ENCODE results near the gene PCDHA8. TPM values are rescaled to one million over a fixed set of nuclear protein-coding genes. Genes with fewer than 3 reads are reported as not detected.

Gene PCDHA8
- total RNA-seq, 6 donors from 2014 or later: 0.23 to 2.1 (median 0.55) TPM

- Histone ChIP-seq H3K4me3 (peak within 1 kb of the TSS in 3 of 4 donors; percentile 33 to 35 (median 34)), H3K9me3 (peaks cover 0 to 31% (median 25%) of the 10 kb centered on the region in 4 donors), H3K27ac (peak within 1 kb of the TSS in 1 of 4 donors; percentile 56), H3K36me3 (no peaks in the 10 kb centered on the region), H3K4me1 (no peaks in the 10 kb centered on the region), H3K27me3 (no peaks in the 10 kb centered on the region)
- 22 to 23% methylated on average over 30 to 44 of the region's 44 CpGs for WGBS, 2 donors
- DNase-seq (peak in 1 of 2 donors; percentile 59), ATAC-seq (ENCODE audit: low FRiP score in 2 of 2) (no peak)
- TF ChIP-seq EP300 (IDR thresholded peaks at IDR 0.05): no peak
- TF ChIP-seq CTCF (IDR thresholded peaks at IDR 0.05): peak in 3 of 6 experiments; percentile 6 to 29 (median 12)
- TF ChIP-seq POLR2A (IDR thresholded peaks at IDR 0.05): no peak
Measured at GRCh38 chr5:140855772-140856674, 15.0 kb downstream of the PCDHA8 start, which contains the start of gene PCDHA10. PCDHA10 (plus strand) TSS chr5:140855897; CDS start chr5:140856049, 152 bp downstream.

GRCh38 chr5:140857177-140857986 is 16.4 kb downstream of the PCDHA8 start:
- H3K4me1 ChIP-seq: no peaks in the 10 kb centered on the region

GRCh38 chr5:140857987-140858240 is 16.9 kb downstream of the PCDHA8 start:
- DNase-seq (peak in 1 of 2 donors; percentile 77), ATAC-seq (ENCODE audit: low FRiP score in 2 of 2) (no peak)
- TF ChIP-seq POLR2AphosphoS5 (IDR thresholded peaks at IDR 0.05) (no peak), EP300 (IDR thresholded peaks at IDR 0.05) (no peak)
- H3K4me3 ChIP-seq: no peak overlapping the region
- no peaks in the 10 kb centered on the region for H3K4me1 ChIP-seq
- no peaks in the 10 kb centered on the region for H3K36me3 ChIP-seq
- no peaks in the 10 kb centered on the region for H3K27me3 ChIP-seq
- no peak overlapping the region for H3K27ac ChIP-seq
- peaks cover 0 to 47% (median 40%) of the 10 kb centered on the region in 4 donors for H3K9me3 ChIP-seq
- WGBS, 2 donors: 62 to 73% methylated on average over 9 to 10 of the region's 22 CpGs

More at GRCh38 chr5:140857177-140857986, 16.4 kb downstream of the PCDHA8 start:
- DNase-seq: peak in 1 of 2 donors; percentile 80
- Histone ChIP-seq H3K4me3 (no peak overlapping the region), H3K9me3 (peaks cover 0 to 42% (median 35%) of the 10 kb centered on the region in 4 donors), H3K27ac (no peak overlapping the region), H3K27me3 (no peaks in the 10 kb centered on the region), H3K36me3 (no peaks in the 10 kb centered on the region)
- TF ChIP-seq CTCF (IDR thresholded peaks at IDR 0.05) (no peak), EP300 (IDR thresholded peaks at IDR 0.05) (no peak)
- no peak for ATAC-seq (ENCODE audit: low FRiP score in 2 of 2)
- 61 to 73% methylated on average over 29 to 72 of the region's 94 CpGs for WGBS, 2 donors

GRCh38 chr5:140862441-140863295 is 21.7 kb downstream of the PCDHA8 start:
- peak in 1 of 2 donors; percentile 34 for ATAC-seq (ENCODE audit: low FRiP score in 2 of 2)

More at GRCh38 chr5:140862441-140863295, 21.7 kb downstream of the PCDHA8 start:
- H3K9me3 ChIP-seq: peaks cover 0 to 36% (median 35%) of the 10 kb centered on the region in 4 donors
- H3K4me1 ChIP-seq: no peaks in the 10 kb centered on the region
- H3K27me3 ChIP-seq: no peaks in the 10 kb centered on the region
- no peaks in the 10 kb centered on the region for H3K36me3 ChIP-seq
- DNase-seq: peak in 1 of 2 donors; percentile 75
- TF ChIP-seq POLR2AphosphoS5 (IDR thresholded peaks at IDR 0.05) (no peak), EP300 (IDR thresholded peaks at IDR 0.05) (no peak), POLR2A (IDR thresholded peaks at IDR 0.05) (no peak), CTCF (IDR thresholded peaks at IDR 0.05) (no peak)
- no peak overlapping the region for H3K4me3 ChIP-seq
- no peak overlapping the region for H3K27ac ChIP-seq
- 44 to 55% methylated on average over 53 to 67 of the region's 76 CpGs for WGBS, 2 donors

All from upper lobe of left lung (tissue), 6 donors.